ENCODE measurements around the gene NECTIN1.

DNA sequence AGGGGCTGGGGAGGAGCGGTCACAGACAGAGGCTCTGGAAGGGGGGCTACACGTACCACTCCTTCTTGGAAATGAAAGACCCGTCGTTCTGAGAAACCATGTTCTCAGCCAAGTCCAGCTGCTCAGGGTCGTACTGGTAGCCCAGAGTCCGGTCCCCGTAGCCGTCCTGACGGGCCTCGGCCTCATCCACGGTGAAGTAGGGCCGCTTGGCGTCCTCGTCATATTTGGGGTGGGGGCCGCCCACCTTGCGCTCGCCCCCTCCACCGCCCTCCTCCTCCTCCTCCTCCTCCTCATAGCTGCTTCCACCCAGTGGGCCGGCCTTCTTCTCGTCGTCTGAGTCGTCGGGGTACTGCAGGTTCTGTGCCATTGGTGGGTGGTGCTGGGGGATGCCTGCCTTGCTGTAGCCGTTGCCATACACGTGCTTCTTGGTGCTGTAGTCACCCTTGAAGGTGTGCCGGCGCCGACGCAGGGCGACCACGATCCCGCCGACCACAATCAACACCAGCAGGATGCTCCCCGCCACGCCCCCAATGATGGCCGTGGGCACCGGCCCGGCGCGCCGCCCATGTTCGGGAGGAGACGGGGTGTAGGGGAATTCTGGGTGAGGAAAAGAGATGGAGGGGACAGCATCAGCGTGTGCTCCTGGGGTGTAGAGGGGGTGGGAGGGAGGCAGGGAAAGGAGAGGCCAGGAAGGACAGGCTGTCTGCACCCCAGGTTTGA is 64.1 kb downstream of the NECTIN1 start:
- TF ChIP-seq POLR2AphosphoS5 (IDR thresholded peaks at IDR 0.05; ENCODE audit: borderline replicate concordance, low read depth, low read length) (no peak), EZH2 (IDR thresholded peaks at IDR 0.05) (no peak)

All from SK-N-MC (cell line).